SU-DHL-6 (cell line): ENCODE measurements around the gene GRIK2.

ENCODE experiments used
- H2AFZ ChIP-seq: fragments of 200-600 bp; sonication (generic); 2 replicates; pipeline ENCODE4 v1.6.1; 2014; ENCODE audit warnings: low read depth, mild to moderate bottlenecking, moderate library complexity, mixed read lengths, antibody characterized with exemption, low read length; ENCODE audit not compliant: severe bottlenecking
- H3F3A ChIP-seq: fragments of 200-600 bp; shearing (Covaris generic); 2 replicates; pipeline ENCODE4 v1.6.0; 2016; ENCODE audit warnings: antibody characterized with exemption, mild to moderate bottlenecking; ENCODE audit not compliant: insufficient read depth
- H3K27ac ChIP-seq: fragments of 200-600 bp; sonication (generic); 2 replicates; pipeline ENCODE4 v1.5.1; 2016; ENCODE audit warnings: low read depth, mild to moderate bottlenecking, low read length, moderate library complexity, mixed read lengths
- H3K27me3 ChIP-seq: fragments of 200-600 bp; sonication (generic), shearing (Covaris generic); 2 replicates; pipeline ENCODE4 v1.6.0; 2014; ENCODE audit warnings: mild to moderate bottlenecking, low read length
- H3K36me3 ChIP-seq: fragments of 200-600 bp; sonication (generic); 2 replicates; pipeline ENCODE4 v1.6.1; 2014; ENCODE audit warnings: mild to moderate bottlenecking, low read length, mixed read lengths
- H3K4me2 ChIP-seq: fragments of 300-600, 200-600 bp; shearing (Covaris generic), sonication (generic); 2 replicates; pipeline ENCODE4 v1.6.0; 2014; ENCODE audit warnings: low read length, low read depth, mild to moderate bottlenecking; ENCODE audit not compliant: poor library complexity, severe bottlenecking
- H3K4me3 ChIP-seq: fragments of 200-600 bp; sonication (generic); 2 replicates; pipeline ENCODE4 v1.5.1; 2014; ENCODE audit warnings: antibody characterized with exemption, low read length, mild to moderate bottlenecking, mixed read lengths; ENCODE audit not compliant: insufficient read depth, poor library complexity, severe bottlenecking
- H3K79me2 ChIP-seq: fragments of 200-600 bp; sonication (generic); 2 replicates; pipeline ENCODE4 v1.6.1; 2014; ENCODE audit warnings: mild to moderate bottlenecking, low read length, moderate library complexity; ENCODE audit not compliant: insufficient read depth
- H3K9ac ChIP-seq: fragments of 200-600 bp; sonication (generic); 2 replicates; pipeline ENCODE4 v1.7.0; 2014; ENCODE audit warnings: mild to moderate bottlenecking, low read length
- H3K9me2 ChIP-seq: fragments of 200-600 bp; sonication (generic); replicated peaks from 2 replicates; pipeline ENCODE4 v1.6.1; 2014; ENCODE audit warnings: low read length; ENCODE audit not compliant: insufficient read depth
- H3K9me3 ChIP-seq: fragments of 200-600 bp; sonication (generic); 2 replicates; pipeline ENCODE4 v1.6.1; 2014; ENCODE audit warnings: low read length, mixed read lengths; ENCODE audit not compliant: insufficient read depth
- H4K20me1 ChIP-seq: fragments of 200-600 bp; sonication (generic); 2 replicates; pipeline ENCODE4 v1.6.1; 2014; ENCODE audit warnings: low read depth, mild to moderate bottlenecking, antibody characterized with exemption, low read length, moderate library complexity, mixed read lengths
- EZH2phosphoT487 ChIP-seq: fragments of 200-600 bp; sonication (generic), shearing (Covaris generic); conservative IDR thresholded peaks from 2 replicates; pipeline ENCODE4 v1.6.1; 2018; ENCODE audit warnings: mild to moderate bottlenecking, antibody characterized with exemption, low read length, moderate library complexity, mixed read lengths
- TF ChIP-seq, protein P1 (sequence below): fragments of 200-600 bp; sonication (generic); IDR thresholded peaks from one replicate; pipeline ENCODE4 v1.5.1; 2017; ENCODE audit warnings: antibody characterized with exemption, mild to moderate bottlenecking, low read length, moderate library complexity; ENCODE audit not compliant: insufficient read depth, poor library complexity, severe bottlenecking

Gene GRIK2

DNA sequence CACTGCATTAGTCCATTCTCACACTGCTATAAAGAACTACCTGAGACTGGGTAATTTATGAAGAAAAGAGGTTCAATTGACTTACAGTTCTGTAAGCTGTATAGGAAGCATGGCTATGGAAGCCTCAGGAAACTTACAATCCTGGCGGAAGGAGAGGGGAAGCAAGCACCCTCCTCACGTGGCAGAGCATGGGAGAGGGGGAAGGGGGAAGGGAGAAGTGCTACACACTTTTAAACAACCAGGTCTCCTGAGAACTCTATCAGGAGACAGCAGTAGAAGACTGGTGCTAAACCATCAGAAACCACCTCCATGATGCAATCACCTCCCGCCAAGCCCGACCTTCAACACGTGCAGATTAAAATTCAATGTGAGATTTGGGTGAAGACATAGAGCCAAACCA is 494.0 kb downstream of the GRIK2 start:
- Histone ChIP-seq H3K36me3 (no peaks in the 10 kb centered on the region), H4K20me1 (no peaks in the 10 kb centered on the region), H3K4me2 (no peak overlapping the region), H3K27ac (no peak overlapping the region), H3F3A (no peaks in the 10 kb centered on the region), H3K4me3 (no peak overlapping the region), H3K9me3 (no peaks in the 10 kb centered on the region), H2AFZ (no peak overlapping the region), H3K9ac (no peak overlapping the region), H3K79me2 (no peaks in the 10 kb centered on the region), H3K9me2 (no peaks in the 10 kb centered on the region), H3K27me3 (no peaks in the 10 kb centered on the region)
- TF ChIP-seq, protein P1, sequence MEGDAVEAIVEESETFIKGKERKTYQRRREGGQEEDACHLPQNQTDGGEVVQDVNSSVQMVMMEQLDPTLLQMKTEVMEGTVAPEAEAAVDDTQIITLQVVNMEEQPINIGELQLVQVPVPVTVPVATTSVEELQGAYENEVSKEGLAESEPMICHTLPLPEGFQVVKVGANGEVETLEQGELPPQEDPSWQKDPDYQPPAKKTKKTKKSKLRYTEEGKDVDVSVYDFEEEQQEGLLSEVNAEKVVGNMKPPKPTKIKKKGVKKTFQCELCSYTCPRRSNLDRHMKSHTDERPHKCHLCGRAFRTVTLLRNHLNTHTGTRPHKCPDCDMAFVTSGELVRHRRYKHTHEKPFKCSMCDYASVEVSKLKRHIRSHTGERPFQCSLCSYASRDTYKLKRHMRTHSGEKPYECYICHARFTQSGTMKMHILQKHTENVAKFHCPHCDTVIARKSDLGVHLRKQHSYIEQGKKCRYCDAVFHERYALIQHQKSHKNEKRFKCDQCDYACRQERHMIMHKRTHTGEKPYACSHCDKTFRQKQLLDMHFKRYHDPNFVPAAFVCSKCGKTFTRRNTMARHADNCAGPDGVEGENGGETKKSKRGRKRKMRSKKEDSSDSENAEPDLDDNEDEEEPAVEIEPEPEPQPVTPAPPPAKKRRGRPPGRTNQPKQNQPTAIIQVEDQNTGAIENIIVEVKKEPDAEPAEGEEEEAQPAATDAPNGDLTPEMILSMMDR = no peak
- TF ChIP-seq EZH2phosphoT487 = no peak

DNA sequence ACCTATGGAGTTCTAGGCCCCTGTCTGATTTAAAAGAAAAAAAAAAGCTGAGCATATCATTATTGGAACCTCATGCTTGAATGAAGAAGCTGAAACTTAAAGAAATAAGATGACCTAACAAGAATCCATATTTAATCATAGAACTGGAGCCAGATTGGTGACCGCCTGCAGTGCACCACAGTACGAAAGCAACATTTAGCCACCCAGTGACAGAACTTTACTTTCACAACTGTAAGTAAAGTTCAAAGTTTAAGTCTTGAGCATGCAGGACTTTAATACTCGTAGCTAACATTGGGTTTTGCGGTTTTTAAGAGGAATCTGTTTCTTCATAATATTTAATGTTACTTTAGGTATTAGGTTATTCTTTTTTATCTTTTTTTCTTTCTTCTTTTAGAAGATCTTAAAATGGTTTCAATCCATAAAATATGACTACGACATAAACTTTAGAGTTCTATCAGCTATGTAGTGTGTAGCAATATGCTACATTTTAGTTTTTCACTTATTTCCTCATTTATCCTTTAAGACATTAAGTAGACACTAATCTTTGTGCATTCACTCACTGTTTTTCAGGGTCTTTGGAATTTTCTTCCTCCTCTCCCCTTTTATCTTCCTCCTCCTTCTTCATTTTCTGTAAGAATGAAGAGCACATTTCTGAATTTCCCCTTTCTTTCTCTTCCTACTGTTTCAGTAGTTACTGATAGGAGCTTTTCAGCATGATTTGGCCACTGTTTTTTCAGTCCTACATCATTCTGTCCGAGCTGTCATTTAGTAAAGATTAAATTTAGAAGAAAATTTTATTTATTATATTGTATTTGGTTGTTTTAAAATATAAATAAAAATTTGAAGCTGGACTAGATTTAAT is 514.1 kb downstream of the GRIK2 start:
- Histone ChIP-seq H2AFZ (no peak overlapping the region), H3K9me2 (no peaks in the 10 kb centered on the region), H3F3A (no peaks in the 10 kb centered on the region)

GRCh38 chr6:101909366-101909765 is 515.9 kb downstream of the GRIK2 start:
- TF ChIP-seq, protein P1 = no peak
- no peak for TF ChIP-seq EZH2phosphoT487
- H3K27ac ChIP-seq = no peak overlapping the region

More for the DNA sequence above, 514.1 kb downstream of the GRIK2 start:
- Histone ChIP-seq H3K27me3 (no peaks in the 10 kb centered on the region), H3K79me2 (no peaks in the 10 kb centered on the region), H3K4me2 (no peak overlapping the region), H3K9me3 (no peaks in the 10 kb centered on the region), H3K27ac (no peak overlapping the region), H3K9ac (no peak overlapping the region), H3K36me3 (no peaks in the 10 kb centered on the region), H3K4me3 (no peak overlapping the region), H4K20me1 (no peaks in the 10 kb centered on the region)
- no peak for TF ChIP-seq EZH2phosphoT487
- TF ChIP-seq, protein P1 = no peak

More at GRCh38 chr6:101909366-101909765, 515.9 kb downstream of the GRIK2 start:
- Histone ChIP-seq H2AFZ (no peak overlapping the region), H3K9ac (no peak overlapping the region), H3K79me2 (no peaks in the 10 kb centered on the region), H4K20me1 (no peaks in the 10 kb centered on the region), H3K27me3 (no peaks in the 10 kb centered on the region), H3K9me2 (no peaks in the 10 kb centered on the region), H3K4me2 (no peak overlapping the region), H3K9me3 (no peaks in the 10 kb centered on the region), H3K36me3 (no peaks in the 10 kb centered on the region), H3K4me3 (no peak overlapping the region), H3F3A (no peaks in the 10 kb centered on the region)
